Measurements from ENCODE around the gene PARD3. TPM values are rescaled to one million over a fixed set of nuclear protein-coding genes. Genes with fewer than 3 reads are reported as not detected.

The PARD3 gene
- polyA plus RNA-seq, 1 donor from 2014 or later = 12.4 TPM

DNA sequence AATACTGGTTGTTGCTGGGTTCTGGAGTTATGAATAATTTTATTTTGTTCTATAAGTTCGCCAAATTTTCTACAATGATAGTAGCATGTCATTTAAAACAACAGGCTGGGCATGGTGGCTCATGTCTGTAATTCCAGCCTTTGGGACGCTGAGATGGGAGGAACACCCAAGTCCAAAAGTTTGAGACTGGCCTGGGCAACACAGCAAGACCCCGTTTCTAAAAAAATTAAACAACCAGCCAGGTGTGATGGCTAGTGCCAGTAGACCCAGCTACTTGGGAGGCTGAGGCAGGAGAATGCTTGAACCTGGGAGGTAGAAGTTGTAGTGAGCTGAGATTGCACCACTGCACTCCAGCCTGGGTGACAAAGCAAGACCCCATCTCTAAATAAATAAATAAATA, 347.7 kb downstream of the PARD3 start:
- Histone ChIP-seq H3K9ac (ENCODE audit: low read length) (no peak overlapping the region), H3K27me3 (ENCODE audit: insufficient read depth, low read depth, low read length) (no peaks in the 10 kb centered on the region), H3K4me3 (ENCODE audit: low read length) (no peak overlapping the region), H3K27ac (ENCODE audit: low read length) (no peak overlapping the region), H3K9me3 (ENCODE audit: low read length) (no peaks in the 10 kb centered on the region), H3K9me2 (ENCODE audit: insufficient read depth, low read length) (no peaks in the 10 kb centered on the region), H3F3A (ENCODE audit: insufficient read depth, low read length, poor library complexity, severe bottlenecking) (no peaks in the 10 kb centered on the region), H4K20me1 (ENCODE audit: insufficient read depth) (no peaks in the 10 kb centered on the region), H3K4me2 (ENCODE audit: low read length) (no peak overlapping the region), H2AFZ (ENCODE audit: low read depth, low read length) (no peak overlapping the region), H3K79me2 (replicated peaks; ENCODE audit: insufficient read depth, low read length) (no peaks in the 10 kb centered on the region), H3K36me3 (ENCODE audit: insufficient read depth, low read length) (no peaks in the 10 kb centered on the region)
- TF ChIP-seq MXI1 (conservative IDR thresholded peaks at IDR 0.05; ENCODE audit: poor library complexity, severe bottlenecking) (no peak), EP300 (conservative IDR thresholded peaks at IDR 0.05; ENCODE audit: poor library complexity, severe bottlenecking) (no peak), SMC3 (conservative IDR thresholded peaks at IDR 0.05; ENCODE audit: poor library complexity) (no peak), POLR2AphosphoS5 (IDR thresholded peaks at IDR 0.05) (no peak), TAF1 (IDR thresholded peaks at IDR 0.05; ENCODE audit: low read depth) (no peak), EZH2 (IDR thresholded peaks at IDR 0.05; ENCODE audit: borderline replicate concordance, insufficient read depth, low read length, poor library complexity, severe bottlenecking) (no peak)
- TF ChIP-seq, protein P1, sequence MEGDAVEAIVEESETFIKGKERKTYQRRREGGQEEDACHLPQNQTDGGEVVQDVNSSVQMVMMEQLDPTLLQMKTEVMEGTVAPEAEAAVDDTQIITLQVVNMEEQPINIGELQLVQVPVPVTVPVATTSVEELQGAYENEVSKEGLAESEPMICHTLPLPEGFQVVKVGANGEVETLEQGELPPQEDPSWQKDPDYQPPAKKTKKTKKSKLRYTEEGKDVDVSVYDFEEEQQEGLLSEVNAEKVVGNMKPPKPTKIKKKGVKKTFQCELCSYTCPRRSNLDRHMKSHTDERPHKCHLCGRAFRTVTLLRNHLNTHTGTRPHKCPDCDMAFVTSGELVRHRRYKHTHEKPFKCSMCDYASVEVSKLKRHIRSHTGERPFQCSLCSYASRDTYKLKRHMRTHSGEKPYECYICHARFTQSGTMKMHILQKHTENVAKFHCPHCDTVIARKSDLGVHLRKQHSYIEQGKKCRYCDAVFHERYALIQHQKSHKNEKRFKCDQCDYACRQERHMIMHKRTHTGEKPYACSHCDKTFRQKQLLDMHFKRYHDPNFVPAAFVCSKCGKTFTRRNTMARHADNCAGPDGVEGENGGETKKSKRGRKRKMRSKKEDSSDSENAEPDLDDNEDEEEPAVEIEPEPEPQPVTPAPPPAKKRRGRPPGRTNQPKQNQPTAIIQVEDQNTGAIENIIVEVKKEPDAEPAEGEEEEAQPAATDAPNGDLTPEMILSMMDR (IDR thresholded peaks at IDR 0.05; ENCODE audit: poor library complexity, severe bottlenecking) = no peak
- TF ChIP-seq, protein P2, sequence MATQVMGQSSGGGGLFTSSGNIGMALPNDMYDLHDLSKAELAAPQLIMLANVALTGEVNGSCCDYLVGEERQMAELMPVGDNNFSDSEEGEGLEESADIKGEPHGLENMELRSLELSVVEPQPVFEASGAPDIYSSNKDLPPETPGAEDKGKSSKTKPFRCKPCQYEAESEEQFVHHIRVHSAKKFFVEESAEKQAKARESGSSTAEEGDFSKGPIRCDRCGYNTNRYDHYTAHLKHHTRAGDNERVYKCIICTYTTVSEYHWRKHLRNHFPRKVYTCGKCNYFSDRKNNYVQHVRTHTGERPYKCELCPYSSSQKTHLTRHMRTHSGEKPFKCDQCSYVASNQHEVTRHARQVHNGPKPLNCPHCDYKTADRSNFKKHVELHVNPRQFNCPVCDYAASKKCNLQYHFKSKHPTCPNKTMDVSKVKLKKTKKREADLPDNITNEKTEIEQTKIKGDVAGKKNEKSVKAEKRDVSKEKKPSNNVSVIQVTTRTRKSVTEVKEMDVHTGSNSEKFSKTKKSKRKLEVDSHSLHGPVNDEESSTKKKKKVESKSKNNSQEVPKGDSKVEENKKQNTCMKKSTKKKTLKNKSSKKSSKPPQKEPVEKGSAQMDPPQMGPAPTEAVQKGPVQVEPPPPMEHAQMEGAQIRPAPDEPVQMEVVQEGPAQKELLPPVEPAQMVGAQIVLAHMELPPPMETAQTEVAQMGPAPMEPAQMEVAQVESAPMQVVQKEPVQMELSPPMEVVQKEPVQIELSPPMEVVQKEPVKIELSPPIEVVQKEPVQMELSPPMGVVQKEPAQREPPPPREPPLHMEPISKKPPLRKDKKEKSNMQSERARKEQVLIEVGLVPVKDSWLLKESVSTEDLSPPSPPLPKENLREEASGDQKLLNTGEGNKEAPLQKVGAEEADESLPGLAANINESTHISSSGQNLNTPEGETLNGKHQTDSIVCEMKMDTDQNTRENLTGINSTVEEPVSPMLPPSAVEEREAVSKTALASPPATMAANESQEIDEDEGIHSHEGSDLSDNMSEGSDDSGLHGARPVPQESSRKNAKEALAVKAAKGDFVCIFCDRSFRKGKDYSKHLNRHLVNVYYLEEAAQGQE (IDR thresholded peaks at IDR 0.05; ENCODE audit: borderline replicate concordance) = no peak

- Histone ChIP-seq H3K4me2 (ENCODE audit: low read length) (no peak overlapping the region), H3K9me3 (ENCODE audit: low read length) (no peaks in the 10 kb centered on the region), H3K27me3 (ENCODE audit: insufficient read depth, low read depth, low read length) (no peaks in the 10 kb centered on the region), H3K79me2 (replicated peaks; ENCODE audit: insufficient read depth, low read length) (no peaks in the 10 kb centered on the region), H3K27ac (ENCODE audit: low read length) (no peak overlapping the region), H3K4me3 (ENCODE audit: low read length) (no peak overlapping the region), H2AFZ (ENCODE audit: low read depth, low read length) (no peak overlapping the region), H3K36me3 (ENCODE audit: insufficient read depth, low read length) (no peaks in the 10 kb centered on the region), H3F3A (ENCODE audit: insufficient read depth, low read length, poor library complexity, severe bottlenecking) (no peaks in the 10 kb centered on the region), H3K9ac (ENCODE audit: low read length) (no peak overlapping the region), H3K9me2 (ENCODE audit: insufficient read depth, low read length) (no peaks in the 10 kb centered on the region), H4K20me1 (ENCODE audit: insufficient read depth) (no peaks in the 10 kb centered on the region)
- TF ChIP-seq, protein P1 (IDR thresholded peaks at IDR 0.05; ENCODE audit: poor library complexity, severe bottlenecking) = no peak
- TF ChIP-seq MXI1 (conservative IDR thresholded peaks at IDR 0.05; ENCODE audit: poor library complexity, severe bottlenecking) (no peak), EP300 (conservative IDR thresholded peaks at IDR 0.05; ENCODE audit: poor library complexity, severe bottlenecking) (no peak), TAF1 (IDR thresholded peaks at IDR 0.05; ENCODE audit: low read depth) (no peak), RAD21 (conservative IDR thresholded peaks at IDR 0.05) (no peak), SMC3 (conservative IDR thresholded peaks at IDR 0.05; ENCODE audit: poor library complexity) (no peak), POLR2AphosphoS5 (IDR thresholded peaks at IDR 0.05) (no peak), EZH2 (IDR thresholded peaks at IDR 0.05; ENCODE audit: borderline replicate concordance, insufficient read depth, low read length, poor library complexity, severe bottlenecking) (no peak)
- TF ChIP-seq, protein P2 (IDR thresholded peaks at IDR 0.05; ENCODE audit: borderline replicate concordance) = no peak
Observed at GRCh38 chr10:34465678-34466077, 349.4 kb downstream of the PARD3 start.
